OCI-LY1 (cell line): Measurements from ENCODE around the gene CEP95.

Experiments used
- H2AFZ ChIP-seq: fragments of 200-600 bp; sonication (generic), shearing (Covaris generic); 2 replicates; pipeline ENCODE4 v1.6.0; 2014; ENCODE audit warnings: antibody characterized with exemption, mild to moderate bottlenecking, low read length
- H3F3A ChIP-seq: fragments of 200-600 bp; sonication (generic), shearing (Covaris generic); 2 replicates; pipeline ENCODE4 v1.6.0; 2014; ENCODE audit warnings: mild to moderate bottlenecking, antibody characterized with exemption, low read length, moderate library complexity; ENCODE audit not compliant: insufficient read depth
- H3K27ac ChIP-seq: fragments of 200-600 bp; sonication (generic); 2 replicates; pipeline ENCODE4 v1.5.1; 2014; ENCODE audit warnings: low read length, mixed run types, mild to moderate bottlenecking, low read depth; ENCODE audit not compliant: poor library complexity, severe bottlenecking
- H3K27me3 ChIP-seq: fragments of 200-600 bp; sonication (generic); 2 replicates; pipeline ENCODE4 v1.6.0; 2014; ENCODE audit warnings: antibody characterized with exemption, mild to moderate bottlenecking, low read length, moderate library complexity; ENCODE audit not compliant: insufficient read depth
- H3K36me3 ChIP-seq: fragments of 200-600 bp; sonication (generic); 2 replicates; pipeline ENCODE4 v1.6.1; 2014; ENCODE audit warnings: mild to moderate bottlenecking, antibody characterized with exemption, low read length, moderate library complexity, mixed read lengths; ENCODE audit not compliant: insufficient read depth
- H3K4me1 ChIP-seq: fragments of 200-600 bp; sonication (generic); 2 replicates; pipeline ENCODE4 v1.5.1; 2014; ENCODE audit warnings: mild to moderate bottlenecking, low read length, moderate library complexity; ENCODE audit not compliant: insufficient read depth, severe bottlenecking
- H3K4me2 ChIP-seq: fragments of 200-600 bp; sonication (generic), shearing (Covaris generic); 2 replicates; pipeline ENCODE4 v1.6.1; 2014; ENCODE audit warnings: low read length
- H3K4me3 ChIP-seq: fragments of 200-600 bp; sonication (generic); 2 replicates; pipeline ENCODE4 v1.5.1; 2014; ENCODE audit warnings: low read length, low read depth, mild to moderate bottlenecking, mixed read lengths; ENCODE audit not compliant: poor library complexity, severe bottlenecking
- H3K79me2 ChIP-seq: fragments of 200-600 bp; shearing (Covaris generic); 2 replicates; pipeline ENCODE4 v1.6.1; 2016; ENCODE audit warnings: mixed run types, low read length, mixed read lengths; ENCODE audit not compliant: insufficient read depth
- H3K9ac ChIP-seq: fragments of 200-600 bp; sonication (generic), shearing (Covaris generic); 2 replicates; pipeline ENCODE4 v1.6.1; 2014; ENCODE audit warnings: mild to moderate bottlenecking, low read length, mixed read lengths
- H3K9me2 ChIP-seq: fragments of 200-600 bp; sonication (generic), shearing (Covaris generic); 2 replicates; pipeline ENCODE4 v1.6.1; 2014; ENCODE audit warnings: low read depth, mild to moderate bottlenecking, low read length, mixed read lengths
- H3K9me3 ChIP-seq: fragments of 200-600 bp; shearing (Covaris generic); 2 replicates; pipeline ENCODE4 v1.6.1; 2014; ENCODE audit warnings: low read length, mixed read lengths
- H4K20me1 ChIP-seq: fragments of 200-600 bp; sonication (generic), shearing (Covaris generic); 2 replicates; pipeline ENCODE4 v1.6.0; 2016; ENCODE audit warnings: mild to moderate bottlenecking, low read length; ENCODE audit not compliant: insufficient read depth
- EZH2 ChIP-seq: fragments of 200-600 bp; sonication (generic), shearing (Covaris generic); IDR thresholded peaks from 2 replicates; pipeline ENCODE4 v1.8.0; 2017; ENCODE audit warnings: borderline replicate concordance, mixed run types, mild to moderate bottlenecking, antibody characterized with exemption, low read length, moderate library complexity, mixed read lengths
- TF ChIP-seq, protein P1 (sequence below): fragments of 200-600 bp; sonication (generic), shearing (Covaris generic); IDR thresholded peaks from 2 replicates; pipeline ENCODE4 v1.5.1; 2017; ENCODE audit warnings: mild to moderate bottlenecking, antibody characterized with exemption, low read length, moderate library complexity, mixed read lengths

CEP95 gene

GRCh38 chr17:64537488-64537887 is 30.7 kb downstream of the CEP95 start:
- Histone ChIP-seq H3K9ac (no peak overlapping the region), H3K4me2 (no peak overlapping the region), H3K9me3 (no peaks in the 10 kb centered on the region), H3K4me3 (no peak overlapping the region), H3K4me1 (no peaks in the 10 kb centered on the region), H3K79me2 (no peaks in the 10 kb centered on the region), H3K9me2 (no peaks in the 10 kb centered on the region), H4K20me1 (no peaks in the 10 kb centered on the region), H3K36me3 (peaks cover 77% of the 10 kb centered on the region), H2AFZ (no peak overlapping the region), H3K27me3 (no peaks in the 10 kb centered on the region), H3F3A (no peaks in the 10 kb centered on the region), H3K27ac (no peak overlapping the region)
- no peak for TF ChIP-seq EZH2

DNA sequence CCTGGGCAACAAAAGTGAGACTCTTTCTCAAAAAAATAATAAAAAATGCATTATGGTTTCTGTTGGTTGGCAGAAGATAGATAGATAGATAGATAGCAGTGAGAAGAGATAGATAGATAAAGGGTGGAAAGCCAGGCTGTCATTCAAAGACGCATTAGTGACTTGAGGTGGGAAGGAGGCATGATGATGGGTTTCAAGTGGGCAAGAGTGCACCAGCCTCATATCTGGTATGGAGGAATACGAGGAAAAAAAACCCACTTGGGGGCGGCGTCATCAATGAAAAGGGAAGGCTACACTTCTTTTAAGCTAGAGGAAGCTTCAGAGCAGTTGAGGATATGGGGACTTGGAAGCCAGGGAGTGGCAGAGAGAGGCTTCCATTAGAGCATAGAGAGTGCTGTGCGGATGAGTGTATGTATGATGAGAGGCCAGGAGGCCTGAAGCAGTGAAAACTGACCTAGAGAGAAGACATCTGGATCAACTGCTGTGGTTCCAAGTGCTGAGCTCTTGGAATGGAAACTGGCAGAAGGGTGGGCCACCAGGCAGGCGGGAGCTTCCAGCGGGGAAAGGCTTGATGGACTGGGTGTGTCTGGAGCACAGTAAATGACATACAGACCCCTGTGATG is 31.8 kb downstream of the CEP95 start:
- no peak overlapping the region for H2AFZ ChIP-seq
- no peak overlapping the region for H3K4me2 ChIP-seq
- H3F3A ChIP-seq: no peaks in the 10 kb centered on the region
- H3K27ac ChIP-seq: no peak overlapping the region
- H3K36me3 ChIP-seq: peaks cover 67% of the 10 kb centered on the region
- no peak overlapping the region for H3K4me3 ChIP-seq
- no peaks in the 10 kb centered on the region for H4K20me1 ChIP-seq
- no peaks in the 10 kb centered on the region for H3K27me3 ChIP-seq
- TF ChIP-seq EZH2: no peak
- no peaks in the 10 kb centered on the region for H3K9me2 ChIP-seq
- no peak overlapping the region for H3K9ac ChIP-seq
- no peaks in the 10 kb centered on the region for H3K79me2 ChIP-seq
- H3K9me3 ChIP-seq: no peaks in the 10 kb centered on the region
- no peaks in the 10 kb centered on the region for H3K4me1 ChIP-seq

DNA sequence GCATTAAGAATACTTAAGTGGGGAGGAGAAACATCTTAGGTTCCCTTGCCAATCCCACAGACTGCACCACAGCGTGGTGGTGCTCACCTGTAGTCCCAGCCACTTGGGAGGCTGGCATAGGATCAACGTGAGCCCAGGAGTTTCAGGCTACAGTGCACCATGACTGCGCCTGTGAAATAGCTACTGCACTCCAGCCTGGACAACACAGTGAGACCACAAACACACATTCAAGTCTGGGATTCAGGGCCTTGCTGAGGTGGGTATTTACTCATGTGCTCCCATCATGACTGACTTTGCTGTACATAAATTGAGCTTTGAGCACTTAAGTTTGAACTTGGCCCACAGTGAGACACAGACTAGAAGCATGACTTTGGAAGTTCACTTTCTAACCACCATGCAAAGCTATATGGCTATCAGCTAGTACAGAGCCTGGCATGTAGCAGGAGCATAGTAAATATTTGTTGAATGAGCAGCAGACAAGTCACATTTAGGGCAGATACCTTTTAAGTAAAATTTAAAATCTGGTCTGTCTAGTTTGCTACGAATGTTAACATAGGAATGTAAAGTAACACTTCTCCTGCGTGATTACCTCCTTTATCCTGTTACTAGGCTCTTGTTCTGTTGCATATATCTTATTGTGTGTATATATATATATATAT is 33.5 kb downstream of the CEP95 start:
- Histone ChIP-seq H3K36me3 (peaks cover 54% of the 10 kb centered on the region), H3K4me3 (no peak overlapping the region), H3K4me1 (no peaks in the 10 kb centered on the region), H3F3A (no peaks in the 10 kb centered on the region), H3K9ac (no peak overlapping the region), H4K20me1 (no peaks in the 10 kb centered on the region), H3K79me2 (no peaks in the 10 kb centered on the region), H3K27me3 (no peaks in the 10 kb centered on the region), H3K9me2 (no peaks in the 10 kb centered on the region), H3K9me3 (no peaks in the 10 kb centered on the region), H3K27ac (no peak overlapping the region), H3K4me2 (no peak overlapping the region), H2AFZ (no peak overlapping the region)
- no peak for TF ChIP-seq EZH2
- TF ChIP-seq, protein P1, sequence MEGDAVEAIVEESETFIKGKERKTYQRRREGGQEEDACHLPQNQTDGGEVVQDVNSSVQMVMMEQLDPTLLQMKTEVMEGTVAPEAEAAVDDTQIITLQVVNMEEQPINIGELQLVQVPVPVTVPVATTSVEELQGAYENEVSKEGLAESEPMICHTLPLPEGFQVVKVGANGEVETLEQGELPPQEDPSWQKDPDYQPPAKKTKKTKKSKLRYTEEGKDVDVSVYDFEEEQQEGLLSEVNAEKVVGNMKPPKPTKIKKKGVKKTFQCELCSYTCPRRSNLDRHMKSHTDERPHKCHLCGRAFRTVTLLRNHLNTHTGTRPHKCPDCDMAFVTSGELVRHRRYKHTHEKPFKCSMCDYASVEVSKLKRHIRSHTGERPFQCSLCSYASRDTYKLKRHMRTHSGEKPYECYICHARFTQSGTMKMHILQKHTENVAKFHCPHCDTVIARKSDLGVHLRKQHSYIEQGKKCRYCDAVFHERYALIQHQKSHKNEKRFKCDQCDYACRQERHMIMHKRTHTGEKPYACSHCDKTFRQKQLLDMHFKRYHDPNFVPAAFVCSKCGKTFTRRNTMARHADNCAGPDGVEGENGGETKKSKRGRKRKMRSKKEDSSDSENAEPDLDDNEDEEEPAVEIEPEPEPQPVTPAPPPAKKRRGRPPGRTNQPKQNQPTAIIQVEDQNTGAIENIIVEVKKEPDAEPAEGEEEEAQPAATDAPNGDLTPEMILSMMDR: no peak

- peaks cover 40% of the 10 kb centered on the region; the same call in 1 of the 2 replicates for H3K36me3 ChIP-seq
- H2AFZ ChIP-seq: no peak overlapping the region
- no peak overlapping the region for H3K27ac ChIP-seq
- H3K27me3 ChIP-seq: no peaks in the 10 kb centered on the region
- TF ChIP-seq, protein P1: no peak
- no peak for TF ChIP-seq EZH2
- no peak overlapping the region for H3K9ac ChIP-seq
- H3F3A ChIP-seq: no peaks in the 10 kb centered on the region
- H3K4me3 ChIP-seq: no peak overlapping the region
- no peaks in the 10 kb centered on the region for H3K9me3 ChIP-seq
- no peaks in the 10 kb centered on the region for H3K79me2 ChIP-seq
- no peaks in the 10 kb centered on the region for H3K4me1 ChIP-seq
- no peaks in the 10 kb centered on the region for H4K20me1 ChIP-seq
- no peak overlapping the region for H3K4me2 ChIP-seq
- H3K9me2 ChIP-seq: no peaks in the 10 kb centered on the region
These were observed 38.0 kb downstream of the CEP95 start for GRCh38 chr17:64544742-64545141.
